B cell (primary cell): Measurements from ENCODE around the gene KIF1A. TPM values are rescaled to one million over a fixed set of nuclear protein-coding genes. Genes with fewer than 3 reads are reported as not detected.

Source experiments
- ATAC-seq: fragments of 200-7000 bp; cut with Tn5 transposase; one replicate; pipeline ENCODE4 v1.10.0; 2021; ENCODE audit warnings: low read depth, mild to moderate bottlenecking, moderate number of reproducible peaks, moderate library complexity
- CTCF ChIA-PET: fragments of 350-600 bp; sonication (Branson Sonifier 250); formaldehyde crosslinking; loops from one replicate; lab custom pipeline; 2021; ENCODE audit warnings: antibody characterized with exemption, inconsistent platforms; lab: Charles Lee
- POLR2A ChIA-PET: fragments of 350-600 bp; sonication (Branson Sonifier 250); formaldehyde crosslinking; loops from one replicate; lab custom pipeline; 2021; ENCODE audit warnings: antibody characterized with exemption; lab: Charles Lee
- DNase-seq: peaks from one replicate; pipeline ENCODE4 v3.0.0; 2013
- H2AFZ ChIP-seq: 2 replicates; pipeline ENCODE4 v1.6.1; 2012; ENCODE audit warnings: mild to moderate bottlenecking, low read depth, low read length; ENCODE audit not compliant: insufficient read depth, poor library complexity, severe bottlenecking
- H3K27ac ChIP-seq, 2 donors: 1 replicate in 1 of 2; 2 replicates in 1 of 2; pipeline ENCODE4 v1.5.1; 2012 to 2013; ENCODE audit warnings: low read length in 2 of 2, mild to moderate bottlenecking in 2 of 2, moderate library complexity in 1 of 2
- H3K27me3 ChIP-seq, 4 experiments: fragments of 200-600 bp in 1 of 4; sonication (generic) in 1 of 4; replicated peaks in 1 of 4; 1 replicate in 2 of 4; 2 replicates in 2 of 4; pipeline versions ENCODE4 v1.6.1 to v1.7.0; 2013 to 2016; ENCODE audit warnings: low read length in 3 of 4, mild to moderate bottlenecking in 2 of 4, mixed read lengths in 1 of 4, moderate library complexity in 1 of 4; ENCODE audit not compliant: insufficient read depth in 4 of 4, control insufficient read depth in 3 of 4; ENCODE audit errors: control extremely low read depth in 1 of 4
- H3K36me3 ChIP-seq, 2 experiments: replicated peaks in 1 of 2; 1 replicate in 1 of 2; 2 replicates in 1 of 2; pipeline versions ENCODE4 v1.6.1 to v1.7.1; 2013; ENCODE audit warnings: low read length in 1 of 2; ENCODE audit not compliant: insufficient read depth in 2 of 2, control insufficient read depth in 1 of 2; ENCODE audit errors: control extremely low read depth in 1 of 2, extremely low read depth in 1 of 2
- H3K4me1 ChIP-seq, 2 donors: fragments of 200-600 bp in 1 of 2; sonication (generic) in 1 of 2; 1 replicate in 1 of 2; 2 replicates in 1 of 2; pipeline versions ENCODE4 v1.5.1 to v1.6.1; 2013 to 2017; ENCODE audit warnings: low read length in 2 of 2; ENCODE audit not compliant: control insufficient read depth in 2 of 2, insufficient read depth in 2 of 2
- H3K4me2 ChIP-seq: replicated peaks from 2 replicates; pipeline ENCODE3; 2012; ENCODE audit warnings: mild to moderate bottlenecking, low read depth, low read length; ENCODE audit not compliant: poor library complexity, severe bottlenecking
- H3K4me3 ChIP-seq, 5 experiments: fragments of 200-600 bp in 1 of 5; sonication (generic) in 1 of 5; 1 replicate in 3 of 5; 2 replicates in 2 of 5; pipeline versions ENCODE4 v1.5.1 to v1.7.0; 2011 to 2016; ENCODE audit warnings: low read length in 4 of 5, mild to moderate bottlenecking in 4 of 5, low read depth in 2 of 5, control low read depth in 1 of 5, moderate library complexity in 1 of 5; ENCODE audit not compliant: insufficient read depth in 1 of 5; ENCODE audit errors: control extremely low read depth in 1 of 5, extremely low read depth in 1 of 5
- H3K79me2 ChIP-seq: fragments of 200-600 bp; sonication (generic); one replicate; pipeline ENCODE4 v1.6.0; 2016; ENCODE audit warnings: low read length; ENCODE audit not compliant: control insufficient read depth, insufficient read depth
- H3K9ac ChIP-seq: fragments of 200-600 bp; sonication (generic); 2 replicates; pipeline ENCODE4 v1.6.1; 2017; ENCODE audit warnings: mild to moderate bottlenecking, low read length, moderate library complexity
- H3K9me3 ChIP-seq, 3 donors: one replicate each; pipeline versions ENCODE4 v1.6.1 to v1.7.1; 2013; ENCODE audit warnings: low read length in 2 of 3; ENCODE audit not compliant: control insufficient read depth in 2 of 3, insufficient read depth in 1 of 3; ENCODE audit errors: control extremely low read depth in 1 of 3
- H4K20me1 ChIP-seq: 2 replicates; pipeline ENCODE4 v1.6.0; 2012; ENCODE audit warnings: mild to moderate bottlenecking, low read length; ENCODE audit not compliant: insufficient read depth, control insufficient read depth, poor library complexity, severe bottlenecking
- H3K27ac Mint-ChIP-seq: one replicate; pipeline ENCODE4 v1.8.0; 2021; ENCODE audit warnings: mixed read lengths
- H3K27me3 Mint-ChIP-seq: one replicate; pipeline ENCODE4 v1.8.0; 2021; ENCODE audit warnings: mixed read lengths
- H3K4me1 Mint-ChIP-seq: one replicate; pipeline ENCODE4 v1.8.0; 2021; ENCODE audit warnings: mixed read lengths
- H3K4me3 Mint-ChIP-seq: one replicate; pipeline ENCODE4 v1.8.0; 2021; ENCODE audit warnings: mixed read lengths
- H3K9me3 Mint-ChIP-seq: one replicate; pipeline ENCODE4 v1.8.0; 2022; ENCODE audit warnings: mixed read lengths; ENCODE audit not compliant: insufficient read depth
- EZH2 ChIP-seq: IDR thresholded peaks from 2 replicates; pipeline ENCODE4 v1.6.1; 2012; ENCODE audit warnings: borderline replicate concordance, low read depth, mild to moderate bottlenecking, moderate library complexity, low read length; ENCODE audit not compliant: insufficient read depth, poor library complexity, severe bottlenecking
- WGBS: methylation state at CpG from one replicate; pipeline ENCODE4 v1.1.5; 2013; ENCODE audit warnings: missing lambda C conversion rate; ENCODE audit not compliant: insufficient coverage; 5-methylcytosine and 5-hydroxymethylcytosine counted together
- intact Hi-C: fragments of 100-400 bp; cut with micrococcal nuclease; formaldehyde crosslinking; loops from one replicate; pipeline ENCODE4 v1.10.0; 2022
- polyA plus RNA-seq: library from polyadenylated mRNA; depleted of rRNA; stranded (reverse); fragments of >200 nt; gene quantifications from 2 replicates; pipeline ENCODE4 v1.2.3, GENCODE V29; 2012
- total RNA-seq, 2 donors: library from RNA; stranded (reverse); fragments of 120-200 nt in 1 of 2; gene quantifications; 1 replicate in 1 of 2; 2 replicates in 1 of 2; pipeline versions ENCODE4 v1.2.3 to v1.2.4, GENCODE V29; 2013 to 2022
- TF ChIP-seq, protein P1 (sequence below): fragments of 200-600 bp; IDR thresholded peaks from one replicate; pipeline ENCODE4 v1.8.0; 2022; ENCODE audit warnings: antibody characterized with exemption, mild to moderate bottlenecking

Gene KIF1A
- total and polyA plus RNA-seq, 2 donors (not counting 1 experiment from before 2014, with no cell fraction given), result not detected

DNA sequence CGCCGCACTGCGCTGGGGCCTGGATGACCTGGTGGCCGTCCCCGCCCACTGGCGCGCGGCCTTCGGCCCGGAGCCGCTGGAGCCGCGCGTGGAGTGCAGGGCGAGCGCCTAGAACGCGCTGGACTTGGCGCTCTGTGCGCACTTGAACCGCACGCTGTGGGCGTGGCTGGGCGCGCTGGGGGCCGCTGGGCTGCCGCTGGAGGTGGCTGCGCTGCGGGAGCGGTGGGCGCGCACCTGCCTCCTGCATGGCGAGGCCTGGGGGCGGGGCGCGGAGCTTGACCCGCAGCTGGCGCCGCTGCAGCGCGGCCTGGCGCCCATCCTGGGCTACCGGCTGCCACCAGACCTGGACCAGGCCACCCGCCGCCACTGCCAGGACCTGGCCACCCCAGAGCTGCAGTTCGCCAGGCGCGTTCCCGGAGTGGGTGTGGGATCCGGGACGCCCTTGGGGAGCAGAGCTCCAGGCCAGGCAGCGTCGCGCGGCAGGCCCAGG is 147.3 kb downstream of the KIF1A start:
- Mint-ChIP-seq H3K27ac (no peak overlapping the region), H3K4me3 (no peak overlapping the region), H3K4me1 (no peaks in the 10 kb centered on the region), H3K9me3 (no peaks in the 10 kb centered on the region), H3K27me3 (peaks cover 34% of the 10 kb centered on the region)
- Histone ChIP-seq H3K27ac (no peak overlapping the region), H3K9ac (no peak overlapping the region), H3K9me3 (no peaks in the 10 kb centered on the region), H4K20me1 (no peaks in the 10 kb centered on the region), H3K79me2 (no peaks in the 10 kb centered on the region), H3K27me3 (no peaks in the 10 kb centered on the region), H3K4me1 (no peaks in the 10 kb centered on the region), H3K4me2 (no peak overlapping the region), H3K36me3 (no peaks in the 10 kb centered on the region), H2AFZ (no peak overlapping the region), H3K4me3 (no peak overlapping the region)
- DNase-seq (no peak), ATAC-seq (no peak)
- 20% methylated on average over 55 of the region's 55 CpGs for WGBS
- ChIA-PET POLR2A (no interaction called here), CTCF (no interaction called here)
- TF ChIP-seq EZH2, result no peak
- TF ChIP-seq, protein P1, sequence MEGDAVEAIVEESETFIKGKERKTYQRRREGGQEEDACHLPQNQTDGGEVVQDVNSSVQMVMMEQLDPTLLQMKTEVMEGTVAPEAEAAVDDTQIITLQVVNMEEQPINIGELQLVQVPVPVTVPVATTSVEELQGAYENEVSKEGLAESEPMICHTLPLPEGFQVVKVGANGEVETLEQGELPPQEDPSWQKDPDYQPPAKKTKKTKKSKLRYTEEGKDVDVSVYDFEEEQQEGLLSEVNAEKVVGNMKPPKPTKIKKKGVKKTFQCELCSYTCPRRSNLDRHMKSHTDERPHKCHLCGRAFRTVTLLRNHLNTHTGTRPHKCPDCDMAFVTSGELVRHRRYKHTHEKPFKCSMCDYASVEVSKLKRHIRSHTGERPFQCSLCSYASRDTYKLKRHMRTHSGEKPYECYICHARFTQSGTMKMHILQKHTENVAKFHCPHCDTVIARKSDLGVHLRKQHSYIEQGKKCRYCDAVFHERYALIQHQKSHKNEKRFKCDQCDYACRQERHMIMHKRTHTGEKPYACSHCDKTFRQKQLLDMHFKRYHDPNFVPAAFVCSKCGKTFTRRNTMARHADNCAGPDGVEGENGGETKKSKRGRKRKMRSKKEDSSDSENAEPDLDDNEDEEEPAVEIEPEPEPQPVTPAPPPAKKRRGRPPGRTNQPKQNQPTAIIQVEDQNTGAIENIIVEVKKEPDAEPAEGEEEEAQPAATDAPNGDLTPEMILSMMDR, result no peak
- intact Hi-C loops, result no loop called here

DNA sequence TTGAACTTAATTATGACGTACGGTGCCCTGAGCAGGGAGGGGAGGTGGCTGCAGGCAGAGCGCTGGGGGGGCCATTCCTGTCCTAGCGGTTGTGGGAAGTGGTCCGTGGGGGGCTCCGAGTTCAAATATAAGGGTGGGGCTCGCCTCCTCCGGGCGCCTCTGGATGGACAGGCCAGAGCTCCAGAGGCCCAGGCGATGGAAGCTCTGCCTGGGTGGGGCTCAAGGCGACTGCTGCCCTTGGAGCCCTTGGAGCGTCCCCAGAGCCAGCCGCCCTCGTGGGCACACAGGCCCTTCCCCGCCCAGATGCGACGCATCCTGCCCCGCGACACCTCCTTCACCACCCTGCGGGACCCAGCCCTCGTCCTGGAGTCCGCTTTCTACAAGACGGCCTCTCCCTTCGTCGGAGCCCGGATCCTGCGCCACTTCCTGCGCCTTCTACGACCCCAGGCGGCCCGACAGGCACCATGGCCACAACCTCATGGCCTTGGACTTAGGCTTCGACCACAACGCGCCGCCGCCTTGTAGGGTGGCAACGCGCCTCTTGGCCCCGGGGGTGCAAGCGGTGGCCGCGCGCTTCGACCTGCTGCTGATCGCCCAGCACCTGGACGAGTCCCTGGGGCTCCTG is 147.8 kb downstream of the KIF1A start:
- intact Hi-C loops, result no loop called here
- Histone ChIP-seq H3K4me1 (no peaks in the 10 kb centered on the region), H3K36me3 (no peaks in the 10 kb centered on the region), H3K27me3 (peaks cover 0 to under 1% (median 0%) of the 10 kb centered on the region in 4 experiments), H3K9me3 (no peaks in the 10 kb centered on the region), H2AFZ (no peak overlapping the region), H3K4me3 (no peak overlapping the region), H3K27ac (no peak overlapping the region), H3K9ac (no peak overlapping the region), H4K20me1 (no peaks in the 10 kb centered on the region), H3K4me2 (no peak overlapping the region), H3K79me2 (no peaks in the 10 kb centered on the region)
- H3K4me3 Mint-ChIP-seq, result no peak overlapping the region
- WGBS, result 59% methylated on average over 40 of the region's 46 CpGs
- peaks cover 37% of the 10 kb centered on the region for H3K27me3 Mint-ChIP-seq
- ChIA-PET POLR2A (no interaction called here), CTCF (no interaction called here)
- TF ChIP-seq EZH2, result no peak
- TF ChIP-seq, protein P1, result no peak
- no peak for DNase-seq
- ATAC-seq, result no peak
- no peak overlapping the region for H3K27ac Mint-ChIP-seq
- no peaks in the 10 kb centered on the region for H3K4me1 Mint-ChIP-seq
- H3K9me3 Mint-ChIP-seq, result no peaks in the 10 kb centered on the region
